GM12878 (cell line): ENCODE results near the gene SLC35G1. TPM values are rescaled to one million over a fixed set of nuclear protein-coding genes. Genes with fewer than 3 reads are reported as not detected.

Experiments used
- ATAC-seq: fragments of 200-7000 bp; cut with Tn5 transposase; 3 replicates; pipeline ENCODE4 v1.9.1; 2020; ENCODE audit warnings: mild to moderate bottlenecking, moderate library complexity
- BruUV-seq: library from RNA; stranded (reverse); fragments of 400-500 nt; replicated peaks from 2 replicates; lab custom pipeline; 2021; lab: Mats Ljungman, UMichigan
- CTCF ChIA-PET: fragments of 300-600 bp; sonication (Branson Sonifier 250); formaldehyde crosslinking; extraction: SDS; loops from one replicate; lab custom pipeline; 2021; ENCODE audit warnings: inconsistent platforms; lab: Yijun Ruan, JAX
- POLR2A ChIA-PET: fragments of 350-600 bp; formaldehyde crosslinking; extraction: SDS; loops from one replicate; lab custom pipeline; 2021; ENCODE audit warnings: inconsistent platforms; lab: Charles Lee
- RAD21 ChIA-PET: fragments of 300-600 bp; sonication (Branson Sonifier 250); formaldehyde crosslinking; loops from one replicate; lab custom pipeline; 2023; ENCODE audit warnings: antibody characterized with exemption; ENCODE audit not compliant: unreplicated experiment; lab: Charles Lee
- SMC1A ChIA-PET: fragments of 300-600 bp; sonication (Branson Sonifier 250); formaldehyde crosslinking; loops from one replicate; lab custom pipeline; 2023; ENCODE audit not compliant: unreplicated experiment, uncharacterized antibody; lab: Charles Lee
- DNase-seq: peaks from one replicate; pipeline ENCODE4 v3.0.0-alpha.2; 2011; ENCODE audit warnings: low read depth, low spot score
- FAIRE-seq: peaks from 3 replicates; lab custom pipeline; 2011; peaks lifted over from hg19 to GRCh38; lab: Jason Lieb, UNC
- H2AFZ ChIP-seq: 2 replicates; pipeline ENCODE4 v1.6.0; 2011; ENCODE audit warnings: low read depth, low read length, control low read depth; ENCODE audit not compliant: control insufficient read depth
- H3K27ac ChIP-seq: 2 replicates; pipeline ENCODE4 v1.5.1; 2011; ENCODE audit warnings: control low read depth; ENCODE audit not compliant: control insufficient read depth, insufficient read depth
- H3K27me3 ChIP-seq, 2 experiments: replicated peaks in 1 of 2; 2 replicates each; pipeline versions ENCODE4 v1.6.0 to v1.6.1; 2011; ENCODE audit warnings: low read length in 1 of 2; ENCODE audit not compliant: control insufficient read depth in 2 of 2, insufficient read depth in 2 of 2
- H3K36me3 ChIP-seq, 2 experiments: 2 replicates each; pipeline ENCODE4 v1.5.1; 2011; ENCODE audit warnings: low read length in 1 of 2; ENCODE audit not compliant: control insufficient read depth in 2 of 2, insufficient read depth in 2 of 2
- H3K4me1 ChIP-seq: 2 replicates; pipeline ENCODE4 v1.6.1; 2011; ENCODE audit warnings: mild to moderate bottlenecking, low read length, moderate library complexity, mixed read lengths; ENCODE audit not compliant: control insufficient read depth, insufficient read depth
- H3K4me2 ChIP-seq: 2 replicates; pipeline ENCODE4 v1.6.0; 2011; ENCODE audit warnings: control low read depth; ENCODE audit not compliant: control insufficient read depth, insufficient read depth
- H3K4me3 ChIP-seq: fragments of 200-600 bp; sonication (generic); 2 replicates; pipeline ENCODE4 v1.5.1; 2016
- H3K79me2 ChIP-seq: 2 replicates; pipeline ENCODE4 v1.6.0; 2011; ENCODE audit warnings: low read length; ENCODE audit not compliant: control insufficient read depth, insufficient read depth
- H3K9ac ChIP-seq: 2 replicates; pipeline ENCODE4 v1.8.0; 2011; ENCODE audit warnings: low read length, control low read depth, mixed read lengths; ENCODE audit not compliant: control insufficient read depth, insufficient read depth
- H3K9me3 ChIP-seq: replicated peaks from 3 replicates; pipeline ENCODE4 v1.5.1; 2011; ENCODE audit warnings: mild to moderate bottlenecking, low read length; ENCODE audit not compliant: control insufficient read depth, insufficient read depth
- H4K20me1 ChIP-seq: 2 replicates; pipeline ENCODE4 v1.6.0; 2011; ENCODE audit not compliant: control insufficient read depth, insufficient read depth
- BCLAF1 ChIP-seq: fragments of 450-650 bp; IDR thresholded peaks from 2 replicates; pipeline ENCODE4 v1.6.1; 2017; ENCODE audit warnings: antibody characterized with exemption, mild to moderate bottlenecking, moderate library complexity
- BHLHE40 ChIP-seq, 2 experiments: fragments of 450-650 bp in 1 of 2; IDR thresholded peaks; 2 replicates each; pipeline ENCODE4 v1.6.1; 2011 to 2017; ENCODE audit warnings: low read depth in 2 of 2, borderline replicate concordance in 1 of 2, improper control_type of control experiment in 1 of 2, low read length in 1 of 2, mild to moderate bottlenecking in 1 of 2
- CHD2 ChIP-seq: IDR thresholded peaks from 2 replicates; pipeline ENCODE4 v1.6.1; 2011; ENCODE audit warnings: low read depth, low read length, improper control_type of control experiment, borderline replicate concordance
- EGR1 ChIP-seq, 2 experiments: IDR thresholded peaks; 1 replicate in 1 of 2; 2 replicates in 1 of 2; pipeline ENCODE4 v1.6.1; 2011 to 2012; ENCODE audit warnings: low read depth in 2 of 2, low read length in 2 of 2, borderline replicate concordance in 1 of 2, mild to moderate bottlenecking in 1 of 2, moderate library complexity in 1 of 2
- MTA2 ChIP-seq: fragments of 450-650 bp; IDR thresholded peaks from 2 replicates; pipeline ENCODE4 v1.6.1; 2016; ENCODE audit warnings: low read depth, mild to moderate bottlenecking, moderate library complexity
- NR2C2 ChIP-seq: IDR thresholded peaks from 2 replicates; pipeline ENCODE4 v1.6.1; 2011; ENCODE audit warnings: borderline replicate concordance, low read depth; ENCODE audit not compliant: control insufficient read depth, insufficient read length
- SIX5 ChIP-seq: IDR thresholded peaks from 2 replicates; pipeline ENCODE4 v1.6.1; 2011; ENCODE audit warnings: mild to moderate bottlenecking, low read depth, low read length, moderate library complexity; ENCODE audit not compliant: severe bottlenecking
- ZSCAN29 ChIP-seq: fragments of 450-650 bp; IDR thresholded peaks from 2 replicates; pipeline ENCODE4 v1.6.1; 2017; ENCODE audit warnings: mild to moderate bottlenecking, moderate library complexity
- WGBS: methylation state at CpG from one replicate; pipeline ENCODE4 v1.1.6; 2016; ENCODE audit warnings: low lambda C conversion rate; ENCODE audit not compliant: insufficient replicate concordance, insufficient coverage; ENCODE audit errors: missing lambda C conversion rate; 5-methylcytosine and 5-hydroxymethylcytosine counted together
- in situ Hi-C: fragments of 300-500 bp; cut with MboI; formaldehyde crosslinking; loops from 9 replicates; pipeline ENCODE4 v1.14.3; 2018; ENCODE audit warnings: mixed read lengths
- intact Hi-C: fragments of 100-400 bp; cut with micrococcal nuclease; formaldehyde crosslinking; loops from one replicate; pipeline ENCODE4 v1.14.2; 2022; ENCODE audit not compliant: unreplicated experiment
- polyA plus RNA-seq, 11 experiments: library from polyadenylated mRNA; depleted of rRNA in 4 of 11; unstranded in 6 of 11; stranded (reverse) in 5 of 11; fragments of >200 nt; fragmentation: Nextera tagmentation in 4 of 11; fragmentation: Illumina TruSeq in 1 of 11; extraction: Ambion mirVana in 4 of 11; extraction: Trizol in 1 of 11; gene quantifications; 1 replicate in 1 of 11; 2 replicates in 10 of 11; pipeline versions ENCODE4 v1.2.1 to v1.2.3, GENCODE V29; 2011 to 2016; ENCODE audit warnings: inconsistent platforms in 2 of 11, missing spikeins in 2 of 11, low read depth in 1 of 11
- total RNA-seq, 4 experiments: library from RNA; depleted of rRNA in 3 of 4; stranded (reverse); fragments of >200 nt in 3 of 4; fragmentation: Illumina TruSeq in 1 of 4; extraction: Trizol in 1 of 4; gene quantifications; 2 replicates each; pipeline versions ENCODE4 v1.2.1 to v1.2.3, GENCODE V29; 2013 to 2021
- TF ChIP-seq, protein P1 (sequence below): fragments of 450-650 bp; IDR thresholded peaks from 2 replicates; pipeline ENCODE4 v1.6.1; 2017; ENCODE audit warnings: mild to moderate bottlenecking
- TF ChIP-seq, protein P2 (sequence below): IDR thresholded peaks from 2 replicates; pipeline ENCODE4 v1.6.1; 2012; ENCODE audit warnings: mild to moderate bottlenecking, low read depth, low read length

SLC35G1 gene
- total and polyA plus RNA-seq, 10 of the 15 experiments (the other 5 are each of a cell fraction or from before 2014, with no cell fraction given) = 1.7 to 8.8 (median 6.7) TPM

GRCh38 chr10:93861825-93862224 is 32.0 kb upstream of the SLC35G1 start (continued):
- TF ChIP-seq, protein P1, sequence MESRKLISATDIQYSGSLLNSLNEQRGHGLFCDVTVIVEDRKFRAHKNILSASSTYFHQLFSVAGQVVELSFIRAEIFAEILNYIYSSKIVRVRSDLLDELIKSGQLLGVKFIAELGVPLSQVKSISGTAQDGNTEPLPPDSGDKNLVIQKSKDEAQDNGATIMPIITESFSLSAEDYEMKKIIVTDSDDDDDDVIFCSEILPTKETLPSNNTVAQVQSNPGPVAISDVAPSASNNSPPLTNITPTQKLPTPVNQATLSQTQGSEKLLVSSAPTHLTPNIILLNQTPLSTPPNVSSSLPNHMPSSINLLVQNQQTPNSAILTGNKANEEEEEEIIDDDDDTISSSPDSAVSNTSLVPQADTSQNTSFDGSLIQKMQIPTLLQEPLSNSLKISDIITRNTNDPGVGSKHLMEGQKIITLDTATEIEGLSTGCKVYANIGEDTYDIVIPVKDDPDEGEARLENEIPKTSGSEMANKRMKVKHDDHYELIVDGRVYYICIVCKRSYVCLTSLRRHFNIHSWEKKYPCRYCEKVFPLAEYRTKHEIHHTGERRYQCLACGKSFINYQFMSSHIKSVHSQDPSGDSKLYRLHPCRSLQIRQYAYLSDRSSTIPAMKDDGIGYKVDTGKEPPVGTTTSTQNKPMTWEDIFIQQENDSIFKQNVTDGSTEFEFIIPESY = no peak
- TF ChIP-seq, protein P2, sequence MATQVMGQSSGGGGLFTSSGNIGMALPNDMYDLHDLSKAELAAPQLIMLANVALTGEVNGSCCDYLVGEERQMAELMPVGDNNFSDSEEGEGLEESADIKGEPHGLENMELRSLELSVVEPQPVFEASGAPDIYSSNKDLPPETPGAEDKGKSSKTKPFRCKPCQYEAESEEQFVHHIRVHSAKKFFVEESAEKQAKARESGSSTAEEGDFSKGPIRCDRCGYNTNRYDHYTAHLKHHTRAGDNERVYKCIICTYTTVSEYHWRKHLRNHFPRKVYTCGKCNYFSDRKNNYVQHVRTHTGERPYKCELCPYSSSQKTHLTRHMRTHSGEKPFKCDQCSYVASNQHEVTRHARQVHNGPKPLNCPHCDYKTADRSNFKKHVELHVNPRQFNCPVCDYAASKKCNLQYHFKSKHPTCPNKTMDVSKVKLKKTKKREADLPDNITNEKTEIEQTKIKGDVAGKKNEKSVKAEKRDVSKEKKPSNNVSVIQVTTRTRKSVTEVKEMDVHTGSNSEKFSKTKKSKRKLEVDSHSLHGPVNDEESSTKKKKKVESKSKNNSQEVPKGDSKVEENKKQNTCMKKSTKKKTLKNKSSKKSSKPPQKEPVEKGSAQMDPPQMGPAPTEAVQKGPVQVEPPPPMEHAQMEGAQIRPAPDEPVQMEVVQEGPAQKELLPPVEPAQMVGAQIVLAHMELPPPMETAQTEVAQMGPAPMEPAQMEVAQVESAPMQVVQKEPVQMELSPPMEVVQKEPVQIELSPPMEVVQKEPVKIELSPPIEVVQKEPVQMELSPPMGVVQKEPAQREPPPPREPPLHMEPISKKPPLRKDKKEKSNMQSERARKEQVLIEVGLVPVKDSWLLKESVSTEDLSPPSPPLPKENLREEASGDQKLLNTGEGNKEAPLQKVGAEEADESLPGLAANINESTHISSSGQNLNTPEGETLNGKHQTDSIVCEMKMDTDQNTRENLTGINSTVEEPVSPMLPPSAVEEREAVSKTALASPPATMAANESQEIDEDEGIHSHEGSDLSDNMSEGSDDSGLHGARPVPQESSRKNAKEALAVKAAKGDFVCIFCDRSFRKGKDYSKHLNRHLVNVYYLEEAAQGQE = no peak

- Histone ChIP-seq H3K79me2 (no peaks in the 10 kb centered on the region), H3K27ac (no peak overlapping the region), H3K9ac (no peak overlapping the region), H3K36me3 (no peaks in the 10 kb centered on the region), H3K27me3 (no peaks in the 10 kb centered on the region), H4K20me1 (no peaks in the 10 kb centered on the region), H3K4me1 (no peaks in the 10 kb centered on the region), H3K4me3 (no peak overlapping the region), H2AFZ (no peak overlapping the region), H3K4me2 (no peak overlapping the region), H3K9me3 (no peaks in the 10 kb centered on the region; the same call in 2 of the 3 replicates)
- ChIA-PET RAD21 (no interaction called here), CTCF (no interaction called here), SMC1A (no interaction called here), POLR2A (no interaction called here)
- in situ Hi-C loops = no loop called here
- BruUV-seq = no TSS peak
- FAIRE-seq (no peak), DNase-seq (no peak), ATAC-seq (no peak)
- TF ChIP-seq CHD2 (no peak), MTA2 (no peak), ZSCAN29 (no peak), BHLHE40 (IDR thresholded peaks at IDR 0.05; ENCODE audit: borderline replicate concordance in 1 of 2, low read depth in 2 of 2, low read length in 1 of 2) (no peak), EGR1 (IDR thresholded peaks at IDR 0.05; ENCODE audit: borderline replicate concordance in 1 of 2, low read depth in 2 of 2, low read length in 2 of 2) (no peak), BCLAF1 (no peak), SIX5 (no peak), NR2C2 (no peak)
- 31% methylated on average over 6 of the region's 6 CpGs for WGBS
- intact Hi-C loops = no loop called here
These were observed 27.9 kb upstream of the SLC35G1 start for GRCh38 chr10:93865794-93866425.
